AG04449 (cell line): ENCODE results near the gene PLCB1.

Experiments
- CTCF ChIA-PET: fragments of 350-600 bp; formaldehyde crosslinking; extraction: SDS; loops from one replicate; lab custom pipeline; 2021; ENCODE audit warnings: antibody characterized with exemption; lab: Yijun Ruan, JAX
- POLR2A ChIA-PET: fragments of 400-600, 350-600 bp; formaldehyde crosslinking; extraction: SDS; loops from one replicate; lab custom pipeline; 2020; ENCODE audit warnings: antibody characterized with exemption, inconsistent platforms; lab: Yijun Ruan, JAX
- DNase-seq: peaks from one replicate; pipeline ENCODE4 v3.0.0-alpha.2; 2010; ENCODE audit warnings: low read depth, low spot score
- H3K4me3 ChIP-seq: 2 replicates; pipeline ENCODE4 v1.5.1; 2011; ENCODE audit warnings: low read depth, mild to moderate bottlenecking, control low read depth, low read length
- TF ChIP-seq, protein P1 (sequence below): IDR thresholded peaks from one replicate; pipeline ENCODE4 v1.5.1; 2011; ENCODE audit warnings: mild to moderate bottlenecking, moderate library complexity, low read length, control low read depth, inconsistent platforms; ENCODE audit not compliant: insufficient read depth; ENCODE audit errors: missing control alignments

The PLCB1 gene

GRCh38 chr20:8749101-8749500 lies 617.0 kb downstream of the PLCB1 start:
- DNase-seq: no peak
- POLR2A ChIA-PET: interaction anchor here (0.6 kb wide), 1 partner anchor 89 kb away, joined by 3 read pairs; no protein-coding TSS in a partner anchor
- no peak overlapping the region for H3K4me3 ChIP-seq
- TF ChIP-seq, protein P1, sequence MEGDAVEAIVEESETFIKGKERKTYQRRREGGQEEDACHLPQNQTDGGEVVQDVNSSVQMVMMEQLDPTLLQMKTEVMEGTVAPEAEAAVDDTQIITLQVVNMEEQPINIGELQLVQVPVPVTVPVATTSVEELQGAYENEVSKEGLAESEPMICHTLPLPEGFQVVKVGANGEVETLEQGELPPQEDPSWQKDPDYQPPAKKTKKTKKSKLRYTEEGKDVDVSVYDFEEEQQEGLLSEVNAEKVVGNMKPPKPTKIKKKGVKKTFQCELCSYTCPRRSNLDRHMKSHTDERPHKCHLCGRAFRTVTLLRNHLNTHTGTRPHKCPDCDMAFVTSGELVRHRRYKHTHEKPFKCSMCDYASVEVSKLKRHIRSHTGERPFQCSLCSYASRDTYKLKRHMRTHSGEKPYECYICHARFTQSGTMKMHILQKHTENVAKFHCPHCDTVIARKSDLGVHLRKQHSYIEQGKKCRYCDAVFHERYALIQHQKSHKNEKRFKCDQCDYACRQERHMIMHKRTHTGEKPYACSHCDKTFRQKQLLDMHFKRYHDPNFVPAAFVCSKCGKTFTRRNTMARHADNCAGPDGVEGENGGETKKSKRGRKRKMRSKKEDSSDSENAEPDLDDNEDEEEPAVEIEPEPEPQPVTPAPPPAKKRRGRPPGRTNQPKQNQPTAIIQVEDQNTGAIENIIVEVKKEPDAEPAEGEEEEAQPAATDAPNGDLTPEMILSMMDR: no peak
- CTCF ChIA-PET: interaction anchor here (1.0 to 4.1 kb wide), 8 partner anchors 10 to 865 kb away, joined by 3 to 44 read pairs (median 10); no protein-coding TSS in a partner anchor

DNA sequence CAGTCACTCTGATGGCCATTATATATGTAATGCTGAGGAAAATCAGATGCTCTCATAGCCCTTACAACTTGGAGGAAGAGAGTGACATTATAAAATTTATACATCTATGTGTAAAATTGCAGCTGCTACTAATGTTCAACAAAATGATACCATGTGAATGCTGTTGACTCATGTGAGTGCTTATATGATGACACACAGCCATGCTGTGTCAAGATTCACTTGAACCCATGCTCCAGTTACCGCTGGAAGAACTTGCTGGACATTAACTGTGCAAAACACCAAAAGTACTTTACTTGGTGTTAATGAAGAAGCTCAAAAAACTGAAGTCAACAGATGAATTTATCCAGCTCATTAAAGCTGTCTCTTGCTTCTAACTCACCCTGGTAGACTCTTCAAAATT lies 617.9 kb downstream of the PLCB1 start:
- TF ChIP-seq, protein P1: no peak
- H3K4me3 ChIP-seq: no peak overlapping the region
- ChIA-PET POLR2A (interaction anchor here (0.6 kb wide), 1 partner anchor 88 kb away, joined by 3 read pairs; no protein-coding TSS in a partner anchor), CTCF (interaction anchor here (0.7 to 4.1 kb wide), 21 partner anchors 9 to 864 kb away, joined by 3 to 44 read pairs (median 4); no protein-coding TSS in a partner anchor)
- DNase-seq: no peak

DNA sequence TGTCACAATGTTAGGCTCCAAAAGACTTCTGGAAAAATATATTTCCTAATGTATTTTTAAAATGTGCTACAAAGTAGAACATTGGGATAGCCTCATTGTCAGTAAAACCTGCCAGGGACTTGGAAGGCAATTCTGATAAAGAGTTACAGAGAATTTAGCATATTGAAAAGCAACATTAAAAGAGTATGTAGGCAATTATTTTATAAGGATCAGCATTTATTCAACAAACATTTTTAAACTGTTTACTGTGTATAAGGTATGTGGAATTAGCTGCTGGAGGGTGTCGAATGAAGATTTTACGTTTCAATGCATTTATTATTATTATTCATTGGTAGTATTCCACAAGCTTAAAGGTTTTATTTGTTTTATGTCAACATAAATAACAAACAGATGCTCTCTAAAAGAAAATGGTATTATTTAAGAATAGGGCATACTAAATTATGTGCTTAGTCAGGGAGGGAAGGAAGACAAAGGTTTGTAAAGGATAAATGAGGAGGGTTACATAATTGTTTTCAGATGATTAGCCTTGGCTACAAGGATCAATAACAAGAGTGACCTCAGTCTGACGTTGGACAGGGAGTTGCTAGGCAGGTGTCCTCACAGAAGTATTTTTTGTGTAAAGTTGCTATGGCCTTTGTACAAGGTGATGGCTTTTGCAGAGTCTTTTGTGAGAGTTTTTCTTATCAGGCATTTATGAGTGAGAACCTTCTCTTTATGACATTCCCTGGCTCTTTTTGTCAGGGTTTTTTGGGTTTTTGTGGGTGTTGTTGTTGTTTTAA lies 623.5 kb downstream of the PLCB1 start:
- no peak for DNase-seq
- TF ChIP-seq, protein P1: no peak
- ChIA-PET CTCF (interaction anchor here (0.8 to 4.0 kb wide), 5 partner anchors 34 to 712 kb away, joined by 3 to 23 read pairs (median 11); no protein-coding TSS in a partner anchor), POLR2A (no interaction called here)
- H3K4me3 ChIP-seq: no peak overlapping the region

DNA sequence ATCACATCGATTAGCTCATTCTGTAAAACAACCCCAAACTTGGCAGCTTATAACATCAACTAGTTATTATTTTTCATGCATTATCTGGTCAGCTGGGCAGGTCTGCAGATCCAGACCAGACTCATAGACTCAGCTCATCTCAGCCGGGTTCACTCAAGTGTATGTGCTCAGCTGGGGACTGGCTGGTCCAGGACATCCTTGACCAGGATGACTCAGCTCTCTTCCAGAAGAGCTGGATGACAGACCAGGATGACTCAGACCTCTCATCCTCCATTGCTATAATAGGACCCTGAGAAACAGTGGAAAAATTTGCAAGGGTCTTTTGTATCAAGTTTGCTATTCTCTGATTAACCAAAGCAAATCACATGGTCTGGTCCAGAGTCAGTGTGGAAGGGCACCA lies 624.3 kb downstream of the PLCB1 start:
- CTCF ChIA-PET: interaction anchor here (0.8 to 4.0 kb wide), 14 partner anchors 25 to 713 kb away, joined by 3 to 23 read pairs (median 4); no protein-coding TSS in a partner anchor
- no peak overlapping the region for H3K4me3 ChIP-seq
- peak; percentile 52 for DNase-seq
- POLR2A ChIA-PET: no interaction called here
- TF ChIP-seq, protein P1: no peak

DNA sequence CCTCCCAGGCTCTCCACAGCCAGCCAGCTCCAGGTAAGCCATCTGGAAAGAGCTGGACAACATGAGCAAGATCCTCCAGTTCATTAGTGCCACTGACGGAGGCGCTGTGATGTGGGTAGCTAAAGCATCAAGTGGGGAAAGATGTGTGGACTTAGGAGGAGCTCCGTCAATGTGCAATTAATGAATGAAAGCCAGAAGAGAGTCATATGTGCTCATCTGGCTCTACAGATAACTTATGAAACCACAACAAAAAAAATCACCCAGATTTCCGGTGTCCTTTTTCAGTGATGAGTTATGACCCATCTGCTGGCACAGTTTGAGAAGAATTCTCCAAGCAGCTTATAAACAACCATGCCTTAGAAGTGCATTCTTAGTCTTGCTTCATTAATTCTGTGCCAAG lies 625.1 kb downstream of the PLCB1 start:
- POLR2A ChIA-PET: no interaction called here

More for the DNA sequence above, 625.1 kb downstream of the PLCB1 start:
- peak; percentile 49 for DNase-seq
- no peak overlapping the region for H3K4me3 ChIP-seq
- CTCF ChIA-PET: interaction anchor here (0.8 to 4.0 kb wide), 17 partner anchors 8 to 853 kb away, joined by 3 to 35 read pairs (median 4); no protein-coding TSS in a partner anchor
- TF ChIP-seq, protein P1: peak; percentile 8
